ENCODE data around the gene PLXNB3. TPM values are rescaled to one million over a fixed set of nuclear protein-coding genes. Genes with fewer than 3 reads are reported as not detected.

PLXNB3 gene
- total and polyA plus RNA-seq, 2 of the 13 experiments (the other 11 are each of a cell fraction or from before 2014, with no cell fraction given): 3.0 to 6.9 TPM

- Histone ChIP-seq H3K4me2 (ENCODE audit: low read depth, low read length) (peak overlapping the region; percentile 84), H3K4me3 (replicated peaks in 1 of 3; ENCODE audit: insufficient read depth in 1 of 3, low read depth in 2 of 3, low read length in 3 of 3) (peak overlapping the region; percentile 60 to 79 (median 79); a peak in 5 of 6 replicates), H3K9me3 (ENCODE audit: low read length) (no peaks in the 10 kb centered on the region), H3K27ac (ENCODE audit: extremely low read length, insufficient read depth, low read length) (peak overlapping the region; percentile 92), H3K9ac (ENCODE audit: insufficient read depth, low read depth, low read length) (peak overlapping the region; percentile 85), H3K4me1 (ENCODE audit: insufficient read depth, low read length) (peaks cover 47% of the 10 kb centered on the region), H3K27me3 (ENCODE audit: control insufficient read depth in 1 of 2, insufficient read depth in 2 of 2, low read length in 2 of 2) (no peaks in the 10 kb centered on the region), H4K20me1 (ENCODE audit: insufficient read depth, low read length) (peaks cover 34% of the 10 kb centered on the region; the same call in 1 of the 2 replicates), H3K79me2 (ENCODE audit: insufficient read depth, low read length) (peaks cover 43% of the 10 kb centered on the region), H3K36me3 (replicated peaks in 1 of 2; ENCODE audit: control insufficient read depth in 1 of 2, insufficient read depth in 2 of 2, low read length in 2 of 2) (peaks cover 0 to 7% of the 10 kb centered on the region in 2 experiments; a peak in 1 of 5 replicates), H2AFZ (ENCODE audit: low read length) (no peak overlapping the region)
- POLR2A ChIA-PET: interaction anchor here (0.9 to 3.8 kb wide), 10 partner anchors 16 to 103 kb away, joined by 3 to 16 read pairs (median 6); partner anchors contain the start of genes DUSP9, PLXNB3 and SLC6A8
- no TSS peak for BruUV-seq (replicated peaks)
- DNase-seq (ENCODE audit: low spot score) (no peak), ATAC-seq (no peak), FAIRE-seq (no peak)
- intact Hi-C loops (cut with micrococcal nuclease; ENCODE audit: unreplicated experiment) (no loop called here), in situ Hi-C loops (cut with HindIII; ENCODE audit: extremely low pct_ligation_motif_present, low pct_unique_long_range_greater_than_20kb) (no loop called here)
- CTCF ChIA-PET (ENCODE audit: low intra/inter-chr PET ratio, low total read pairs): no interaction called here
- WGBS (ENCODE audit: low lambda C conversion rate): 0% methylated on average over 10 of the region's 35 CpGs
- TF ChIP-seq ZFP36L1 (CRISPR knock-in tag; IDR thresholded peaks at IDR 0.05) (no peak), MNT (IDR thresholded peaks at IDR 0.05) (peak; percentile 50), SPEN (CRISPR knock-in tag; IDR thresholded peaks at IDR 0.05; ENCODE audit: low read depth) (no peak), NR2F6 (IDR thresholded peaks at IDR 0.05) (no peak), NR2F6 (CRISPR knock-in tag; IDR thresholded peaks at IDR 0.05) (no peak), ZFYVE20 (CRISPR knock-in tag; IDR thresholded peaks at IDR 0.05; ENCODE audit: borderline replicate concordance, low read depth) (0 out of 2 replicates have a peak, but pooled peaks have one; percentile 45), HMGXB4 (CRISPR knock-in tag; IDR thresholded peaks at IDR 0.05; ENCODE audit: borderline replicate concordance in 1 of 2, low read depth in 1 of 2) (0 out of 4 replicates have a peak, but pooled peaks of 1 of the 2 experiments have one; percentile 3), ERF (CRISPR knock-in tag; IDR thresholded peaks at IDR 0.05) (no peak), HBP1 (CRISPR knock-in tag; IDR thresholded peaks at IDR 0.05; ENCODE audit: low read depth) (0 out of 2 replicates have a peak, but pooled peaks have one; percentile 10), MXD3 (CRISPR knock-in tag; IDR thresholded peaks at IDR 0.05) (0 out of 2 replicates have a peak, but pooled peaks have one; percentile 9), THRA (CRISPR knock-in tag; IDR thresholded peaks at IDR 0.05; ENCODE audit: borderline replicate concordance) (no peak), MAZ (IDR thresholded peaks at IDR 0.05; ENCODE audit: borderline replicate concordance, low read depth, low read length) (no peak), MAZ (CRISPR knock-in tag; IDR thresholded peaks at IDR 0.05; ENCODE audit: low read depth) (0 out of 2 replicates have a peak, but pooled peaks have one; percentile 12)
Observed at GRCh38 chrX:153725832-153726285, 38.2 kb upstream of the PLXNB3 start.

Measured in HepG2 (cell line).